ENCODE measurements around the gene SCAMP3. TPM values are rescaled to one million over a fixed set of nuclear protein-coding genes. Genes with fewer than 3 reads are reported as not detected.

SCAMP3 gene
- total and polyA plus RNA-seq, 7 experiments from 2014 or later, result 50.8 to 219 (median 110) TPM

GRCh38 chr1:155278689-155279160, 16.6 kb upstream of the SCAMP3 start:
- no peaks in the 10 kb centered on the region for H3K9me3 Mint-ChIP-seq
- Histone ChIP-seq H3K27me3 (ENCODE audit: control insufficient read depth in 2 of 2, insufficient read depth in 2 of 2, low read length in 2 of 2) (no peaks in the 10 kb centered on the region), H3K36me3 (ENCODE audit: control insufficient read depth in 2 of 3, insufficient read depth in 3 of 3, low read length in 3 of 3) (no peaks in the 10 kb centered on the region), H3K4me1 (ENCODE audit: control insufficient read depth in 2 of 2, insufficient read depth in 2 of 2, low read length in 2 of 2) (peaks cover 12 to 16% of the 10 kb centered on the region in 2 donors), H3K4me3 (ENCODE audit: low read length) (no peak overlapping the region), H3K27ac (ENCODE audit: low read depth, low read length) (no peak overlapping the region), H3K9me3 (ENCODE audit: control insufficient read depth in 2 of 3, low read length in 3 of 3) (no peaks in the 10 kb centered on the region)
- CTCF ChIA-PET, result interaction anchor here (0.8 to 1.1 kb wide), 3 partner anchors 15 to 44 kb away, joined by 3 to 4 read pairs (median 3); no protein-coding TSS in a partner anchor
- no peaks in the 10 kb centered on the region for H3K36me3 Mint-ChIP-seq
- H3K4me1 Mint-ChIP-seq, result peaks cover 18 to 34% (median 26%) of the 10 kb centered on the region in 7 donors
- intact Hi-C loops (cut with micrococcal nuclease), result loop anchor here in 1 of 2 donors (10.0 kb wide), 2 partner anchors 406 to 776 kb away; partner anchors contain the start of genes DAP3, LAMTOR2, UBQLN4 and YY1AP1
- H3K27me3 Mint-ChIP-seq, result peaks cover 0 to 11% (median 0%) of the 10 kb centered on the region in 5 donors
- peak overlapping the region; percentile 62 to 90 (median 78) for H3K4me3 Mint-ChIP-seq
- peak overlapping the region; percentile 45 to 83 (median 63) for H3K27ac Mint-ChIP-seq
- POLR2A ChIA-PET, result interaction anchor here (1.3 to 2.5 kb wide), 4 partner anchors 12 to 44 kb away, joined by 4 to 11 read pairs (median 4); partner anchors contain the start of genes RUSC1 and SCAMP3
- ATAC-seq, result no peak
- DNase-seq, result no peak

GRCh38 chr1:155277902-155278688, 15.9 kb upstream of the SCAMP3 start:
- Histone ChIP-seq H3K4me3 (ENCODE audit: low read length) (peak overlapping the region; percentile 59), H3K4me1 (ENCODE audit: control insufficient read depth in 2 of 2, insufficient read depth in 2 of 2, low read length in 2 of 2) (peaks cover 13 to 16% of the 10 kb centered on the region in 2 donors), H3K27me3 (ENCODE audit: control insufficient read depth in 2 of 2, insufficient read depth in 2 of 2, low read length in 2 of 2) (no peaks in the 10 kb centered on the region), H3K9me3 (ENCODE audit: control insufficient read depth in 2 of 3, low read length in 3 of 3) (no peaks in the 10 kb centered on the region), H3K36me3 (ENCODE audit: control insufficient read depth in 2 of 3, insufficient read depth in 3 of 3, low read length in 3 of 3) (peaks cover 0 to under 1% (median 0%) of the 10 kb centered on the region in 3 experiments), H3K27ac (ENCODE audit: low read depth, low read length) (peak overlapping the region; percentile 36)
- H3K9me3 Mint-ChIP-seq, result no peaks in the 10 kb centered on the region
- POLR2A ChIA-PET, result interaction anchor here (1.3 to 2.5 kb wide), 4 partner anchors 11 to 45 kb away, joined by 4 to 11 read pairs (median 4); partner anchors contain the start of genes RUSC1 and SCAMP3
- peak; percentile 54 to 90 (median 75) for DNase-seq
- peak; percentile 62 for ATAC-seq
- H3K4me3 Mint-ChIP-seq, result peak overlapping the region; percentile 52 to 90 (median 78)
- CTCF ChIA-PET, result interaction anchor here (0.8 kb wide), 2 partner anchors 15 to 28 kb away, joined by 3 read pairs; no protein-coding TSS in a partner anchor
- peaks cover 0 to 4% (median 0%) of the 10 kb centered on the region in 5 donors for H3K36me3 Mint-ChIP-seq
- H3K27ac Mint-ChIP-seq, result peak overlapping the region in 8 of 9 donors; percentile 15 to 83 (median 60)
- peaks cover 18 to 39% (median 31%) of the 10 kb centered on the region in 7 donors for H3K4me1 Mint-ChIP-seq
- H3K27me3 Mint-ChIP-seq, result peaks cover 0 to 11% (median 0%) of the 10 kb centered on the region in 5 donors
- intact Hi-C loops (cut with micrococcal nuclease), result loop anchor here (1.0 to 10.0 kb wide), 9 partner anchors 16 to 777 kb away; partner anchors contain the start of genes FDPS (in 2 of the 2), DAP3 (in 1 of the 2), LAMTOR2 (in 1 of the 2) and SCAMP3 (in 1 of the 2)

GRCh38 chr1:155277070-155277901, 15.1 kb upstream of the SCAMP3 start, which contains the start of gene HCN3:
Gene HCN3, plus strand, starts transcription at chr1:155277463. Its CDS starts 128 bp downstream, at chr1:155277591.
- Mint-ChIP-seq H3K9me3 (no peaks in the 10 kb centered on the region), H3K4me3 (peak within 1 kb of the TSS; percentile 75 to 90 (median 86)), H3K4me1 (peaks cover 24 to 47% (median 38%) of the 10 kb centered on the region in 7 donors), H3K27ac (peak within 1 kb of the TSS in 8 of 9 donors; percentile 44 to 83 (median 69)), H3K27me3 (peaks cover 0 to 11% (median 0%) of the 10 kb centered on the region in 5 donors), H3K36me3 (peaks cover 0 to 10% (median 0%) of the 10 kb centered on the region in 5 donors)
- DNase-seq, result peak; percentile 68 to 95 (median 70)
- peak; percentile 71 for ATAC-seq
- Histone ChIP-seq H3K27ac (ENCODE audit: low read depth, low read length) (peak within 1 kb of the TSS; percentile 36), H3K27me3 (ENCODE audit: control insufficient read depth in 2 of 2, insufficient read depth in 2 of 2, low read length in 2 of 2) (no peaks in the 10 kb centered on the region), H3K36me3 (ENCODE audit: control insufficient read depth in 2 of 3, insufficient read depth in 3 of 3, low read length in 3 of 3) (peaks cover 0 to 3% (median 0%) of the 10 kb centered on the region in 3 experiments), H3K4me3 (ENCODE audit: low read length) (peak within 1 kb of the TSS; percentile 59), H3K9me3 (ENCODE audit: control insufficient read depth in 2 of 3, low read length in 3 of 3) (no peaks in the 10 kb centered on the region), H3K4me1 (ENCODE audit: control insufficient read depth in 2 of 2, insufficient read depth in 2 of 2, low read length in 2 of 2) (peaks cover 18 to 19% of the 10 kb centered on the region in 2 donors)
- ChIA-PET CTCF (interaction anchor here (1.2 kb wide), 1 partner anchor 46 kb away, joined by 6 read pairs; no protein-coding TSS in a partner anchor), POLR2A (interaction anchor here (1.2 to 1.6 kb wide), 3 partner anchors 15 to 46 kb away, joined by 4 to 5 read pairs (median 4); partner anchors contain the start of genes RUSC1 and SCAMP3)
- intact Hi-C loops (cut with micrococcal nuclease), result loop anchor here (1.0 to 10.0 kb wide), 9 partner anchors 15 to 778 kb away; partner anchors contain the start of genes FDPS (in 2 of the 2), DAP3 (in 1 of the 2), LAMTOR2 (in 1 of the 2) and SCAMP3 (in 1 of the 2)

- ATAC-seq (peak; percentile 91), DNase-seq (peak; percentile 88 to 98 (median 92))
- Histone ChIP-seq H3K27ac (ENCODE audit: low read depth, low read length) (peak within 1 kb of the TSS; percentile 84), H3K27me3 (ENCODE audit: control insufficient read depth in 2 of 2, insufficient read depth in 2 of 2, low read length in 2 of 2) (no peaks in the 10 kb centered on the region), H3K36me3 (ENCODE audit: control insufficient read depth in 2 of 3, insufficient read depth in 3 of 3, low read length in 3 of 3) (peaks cover 4 to 27% (median 10%) of the 10 kb centered on the region in 3 experiments), H3K4me1 (ENCODE audit: control insufficient read depth in 2 of 2, insufficient read depth in 2 of 2, low read length in 2 of 2) (peaks cover 21 to 26% of the 10 kb centered on the region in 2 donors), H3K9me3 (ENCODE audit: control insufficient read depth in 2 of 3, low read length in 3 of 3) (no peaks in the 10 kb centered on the region), H3K4me3 (ENCODE audit: low read length) (peak within 1 kb of the TSS; percentile 52)
- H3K27me3 Mint-ChIP-seq, result peaks cover 0 to 4% (median 0%) of the 10 kb centered on the region in 5 donors
- H3K27ac Mint-ChIP-seq, result peak within 1 kb of the TSS; percentile 72 to 98 (median 94)
- peaks cover 0 to 24% (median 10%) of the 10 kb centered on the region in 5 donors for H3K36me3 Mint-ChIP-seq
- peaks cover 30 to 59% (median 53%) of the 10 kb centered on the region in 7 donors for H3K4me1 Mint-ChIP-seq
- H3K9me3 Mint-ChIP-seq, result no peaks in the 10 kb centered on the region
- intact Hi-C loops (cut with micrococcal nuclease), result loop anchor here (1.0 to 10.0 kb wide), 13 partner anchors 11 to 781 kb away; partner anchors contain the start of genes ENTREP3 (in 2 of the 2), FDPS (in 2 of the 2), GON4L (in 2 of the 2) and SCAMP3 (in 2 of the 2)
- POLR2A ChIA-PET, result interaction anchor here (0.5 to 4.3 kb wide), 10 partner anchors 10 to 66 kb away, joined by 3 to 40 read pairs (median 4); partner anchors contain the start of genes SCAMP3 and THBS3
- CTCF ChIA-PET, result interaction anchor here (0.6 to 3.1 kb wide), 5 partner anchors 10 to 1525 kb away, joined by 3 to 18 read pairs (median 4); no protein-coding TSS in a partner anchor
- H3K4me3 Mint-ChIP-seq, result peak within 1 kb of the TSS; percentile 84 to 97 (median 94)
Measured at GRCh38 chr1:155273343-155274245, 11.4 kb upstream of the SCAMP3 start, which contains the start of gene CLK2. Gene CLK2, minus strand, starts transcription at chr1:155273504. Its CDS starts 2,527 bp downstream, at chr1:155270977.

Measured in naive thymus-derived CD4-positive, alpha-beta T cell (primary cell).